ENCODE data around the gene C19orf18. TPM values are rescaled to one million over a fixed set of nuclear protein-coding genes. Genes with fewer than 3 reads are reported as not detected.

C19orf18 gene
- total and polyA plus RNA-seq, 2 of the 4 experiments (the other 2 are of a cell fraction), result 0.15 TPM; not detected in 1

DNA sequence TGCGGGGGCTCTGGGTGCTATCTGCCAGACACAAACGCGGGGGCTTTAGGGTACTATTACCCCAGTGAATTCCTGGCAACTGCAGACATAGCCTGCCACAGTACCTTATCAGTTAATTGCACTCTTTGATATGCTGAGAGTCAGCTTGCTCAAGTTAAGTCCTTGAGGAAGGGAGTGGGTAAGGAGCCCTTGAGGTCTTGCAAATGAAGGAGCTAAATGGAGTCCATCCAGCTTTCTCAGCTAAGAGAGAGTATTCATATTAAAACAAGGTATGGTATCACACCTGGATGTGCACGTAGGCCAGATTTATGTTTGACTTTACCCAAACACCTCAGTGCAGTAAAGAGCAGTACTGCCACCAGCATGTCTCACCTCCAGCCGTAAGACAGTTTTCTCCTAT lies 39.8 kb upstream of the C19orf18 start:
- Histone ChIP-seq H3K4me1 (ENCODE audit: control insufficient read depth, insufficient read depth, low read length) (no peaks in the 10 kb centered on the region), H2AK5ac (ENCODE audit: low read depth, low read length) (no peak overlapping the region), H3K36me3 (ENCODE audit: control insufficient read depth, insufficient read depth, low read length) (peaks cover 2% of the 10 kb centered on the region; the same call in 1 of the 2 replicates), H4K91ac (ENCODE audit: insufficient read depth, low read depth, low read length) (no peak overlapping the region), H3K4me3 (ENCODE audit: insufficient read depth, low read depth, low read length) (no peak overlapping the region), H3K14ac (replicated peaks; ENCODE audit: low read depth, low read length) (no peak overlapping the region), H3K9me3 (ENCODE audit: control insufficient read depth, insufficient read depth, low read length) (peaks cover 57% of the 10 kb centered on the region), H3K79me1 (ENCODE audit: low read depth in 1 of 2, low read length in 2 of 2) (no peaks in the 10 kb centered on the region), H4K8ac (ENCODE audit: low read depth in 2 of 2, low read length in 2 of 2) (no peak overlapping the region), H3K23ac (ENCODE audit: low read depth, low read length) (no peak overlapping the region), H2BK120ac (ENCODE audit: low read depth, low read length) (no peak overlapping the region), H4K5ac (ENCODE audit: low read depth, low read length) (no peak overlapping the region), H3K56ac (ENCODE audit: extremely low read depth, insufficient read depth, low read length) (no peak overlapping the region), H3K9me1 (ENCODE audit: insufficient read depth, low read length) (no peaks in the 10 kb centered on the region), H3K27ac (ENCODE audit: insufficient read depth, low read length) (no peak overlapping the region), H3K9ac (ENCODE audit: low read depth, low read length) (no peak overlapping the region), H3K27me3 (ENCODE audit: control insufficient read depth, insufficient read depth, low read length) (no peaks in the 10 kb centered on the region), H2BK5ac (ENCODE audit: low read depth, low read length, poor library complexity, severe bottlenecking) (no peak overlapping the region), H3K4me2 (ENCODE audit: low read depth, low read length) (no peak overlapping the region), H2AFZ (replicated peaks; ENCODE audit: low read length, poor library complexity) (no peak overlapping the region), H2BK20ac (ENCODE audit: low read depth, low read length) (no peak overlapping the region), H3K18ac (ENCODE audit: low read depth, low read length) (no peak overlapping the region), H4K20me1 (ENCODE audit: insufficient read depth, low read length) (no peaks in the 10 kb centered on the region), H2AK9ac (replicated peaks; ENCODE audit: low read depth, low read length, poor library complexity) (no peak overlapping the region), H3K4ac (ENCODE audit: low read depth, low read length) (no peak overlapping the region), H2BK15ac (ENCODE audit: low read depth, low read length) (no peak overlapping the region)
- POLR2A ChIA-PET (ENCODE audit: unreplicated experiment), result no interaction called here
- no CpG with 5 or more reads among the region's 5 CpGs for WGBS, 2 experiments (ENCODE audit: extremely low coverage in 2 of 2, insufficient read length in 1 of 2)
- ATAC-seq (ENCODE audit: low read depth) (no peak), DNase-seq (no peak)
- intact Hi-C loops (cut with micrococcal nuclease), result no loop called here
- dilution Hi-C loops (cut with HindIII; ENCODE audit: low sequenced_read_pairs, unreplicated experiment), result no loop called here
- BruUV-seq (replicated peaks), result no TSS peak
- CTCF ChIA-PET, result no interaction called here
- in situ Hi-C loops (cut with MboI; ENCODE audit: low sequenced_read_pairs), result no loop called here
- TF ChIP-seq FOS (IDR thresholded peaks at IDR 0.05; ENCODE audit: low read depth, low read length) (no peak), SMC3 (IDR thresholded peaks at IDR 0.05; ENCODE audit: low read depth, low read length) (no peak), NFE2L2 (IDR thresholded peaks at IDR 0.05; ENCODE audit: low read depth, low read length) (no peak), RFX5 (IDR thresholded peaks at IDR 0.05; ENCODE audit: low read depth, low read length) (no peak), MXI1 (IDR thresholded peaks at IDR 0.05; ENCODE audit: borderline replicate concordance, low read depth, low read length) (no peak)

Data from IMR-90 (cell line).